Skeletal muscle cell (primary cell): Measurements from ENCODE around the gene DNAJB14.

Source experiments
- DNase-seq: peaks from one replicate; pipeline ENCODE4 v3.0.0-alpha.2; 2010; ENCODE audit warnings: low read depth
- H3K4me3 ChIP-seq: 2 replicates; pipeline ENCODE4 v1.5.1; 2011; ENCODE audit warnings: low read depth, mild to moderate bottlenecking, control low read depth, low read length, moderate library complexity

The DNAJB14 gene

GRCh38 chr4:99878604-99879003 lies 67.8 kb downstream of the DNAJB14 start:
- H3K4me3 ChIP-seq, result no peak overlapping the region
- DNase-seq, result no peak

- H3K4me3 ChIP-seq, result no peak overlapping the region
- DNase-seq, result no peak
Measured at GRCh38 chr4:99876946-99877345, 69.5 kb downstream of the DNAJB14 start.

- H3K4me3 ChIP-seq, result no peak overlapping the region
- no peak for DNase-seq
Measured at GRCh38 chr4:99875071-99875470, 71.3 kb downstream of the DNAJB14 start.

- no peak for DNase-seq
- no peak overlapping the region for H3K4me3 ChIP-seq
Measured at GRCh38 chr4:99872570-99872969, 73.8 kb downstream of the DNAJB14 start.

GRCh38 chr4:99868126-99868596 lies 78.3 kb downstream of the DNAJB14 start:
- peak; percentile 20 for DNase-seq

GRCh38 chr4:99863804-99864203 lies 82.6 kb downstream of the DNAJB14 start:
- DNase-seq, result peak; percentile 11

More at GRCh38 chr4:99868126-99868596, 78.3 kb downstream of the DNAJB14 start:
- H3K4me3 ChIP-seq, result no peak overlapping the region

GRCh38 chr4:99861120-99861905 lies 85.1 kb downstream of the DNAJB14 start:
- no peak overlapping the region for H3K4me3 ChIP-seq
- no peak for DNase-seq

More at GRCh38 chr4:99863804-99864203, 82.6 kb downstream of the DNAJB14 start:
- H3K4me3 ChIP-seq, result no peak overlapping the region

- DNase-seq, result no peak
- H3K4me3 ChIP-seq, result no peak overlapping the region
Measured at GRCh38 chr4:99860521-99860920, 85.9 kb downstream of the DNAJB14 start.

GRCh38 chr4:99859618-99860017 lies 86.8 kb downstream of the DNAJB14 start:
- DNase-seq, result no peak
- H3K4me3 ChIP-seq, result no peak overlapping the region

- H3K4me3 ChIP-seq, result no peak overlapping the region
- no peak for DNase-seq
Measured at GRCh38 chr4:99857307-99857706, 89.1 kb downstream of the DNAJB14 start.

GRCh38 chr4:99856166-99856565 lies 90.3 kb downstream of the DNAJB14 start:
- DNase-seq, result peak; percentile 39
- no peak overlapping the region for H3K4me3 ChIP-seq

- H3K4me3 ChIP-seq, result no peak overlapping the region
- DNase-seq, result no peak
Measured at GRCh38 chr4:99855678-99856077, 90.7 kb downstream of the DNAJB14 start.

GRCh38 chr4:99853999-99854398 lies 92.4 kb downstream of the DNAJB14 start:
- DNase-seq, result no peak
- H3K4me3 ChIP-seq, result no peak overlapping the region

GRCh38 chr4:99853190-99853589 lies 93.2 kb downstream of the DNAJB14 start:
- no peak for DNase-seq
- no peak overlapping the region for H3K4me3 ChIP-seq

GRCh38 chr4:99852199-99852749 lies 94.1 kb downstream of the DNAJB14 start:
- no peak for DNase-seq
- H3K4me3 ChIP-seq, result no peak overlapping the region

GRCh38 chr4:99848591-99849001 lies 97.8 kb downstream of the DNAJB14 start:
- H3K4me3 ChIP-seq, result no peak overlapping the region
- DNase-seq, result no peak

- H3K4me3 ChIP-seq, result no peak overlapping the region
- DNase-seq, result no peak
Measured at GRCh38 chr4:99847362-99847976, 98.9 kb downstream of the DNAJB14 start.

GRCh38 chr4:99846891-99847290 lies 99.5 kb downstream of the DNAJB14 start:
- H3K4me3 ChIP-seq, result no peak overlapping the region

More at GRCh38 chr4:99846891-99847290, 99.5 kb downstream of the DNAJB14 start:
- DNase-seq, result no peak
